Naive thymus-derived CD8-positive, alpha-beta T cell (primary cell): ENCODE data around the gene AP2A1. TPM values are rescaled to one million over a fixed set of nuclear protein-coding genes. Genes with fewer than 3 reads are reported as not detected.
"Not testable (repeated sequence)": the region's sequence is repeated elsewhere in the genome, so short reads cannot be mapped to it uniquely, and the experiment has no call there.

Source experiments
- ATAC-seq, 2 donors: fragments of 150-1000 bp; cut with Tn5 transposase in 1 of 2; sonication (Bioruptor Pico), chemical (Tn5 transposase) in 1 of 2; 1 replicate in 1 of 2; 2 replicates in 1 of 2; pipeline ENCODE4 v1.10.0; 2021; ENCODE audit warnings: mild to moderate bottlenecking in 2 of 2, moderate library complexity in 2 of 2
- POLR2A ChIA-PET: fragments of 350-600 bp; sonication (Branson Sonifier 250); formaldehyde crosslinking; loops from one replicate; lab custom pipeline; 2021; ENCODE audit warnings: antibody characterized with exemption; lab: Charles Lee
- DNase-seq, 10 donors: peaks; one replicate each; pipeline versions ENCODE4 v3.0.0 to v3.0.0-alpha.2; 2020 to 2022
- H3K27ac Mint-ChIP-seq, 10 donors: one replicate each; pipeline ENCODE4 v1.8.0; 2020 to 2022; ENCODE audit warnings: mild to moderate bottlenecking in 10 of 10, mixed read lengths in 10 of 10, moderate library complexity in 4 of 10, inconsistent platforms in 1 of 10
- H3K27me3 Mint-ChIP-seq, 5 donors: one replicate each; pipeline ENCODE4 v1.8.0; 2021 to 2022; ENCODE audit warnings: mixed read lengths in 5 of 5
- H3K36me3 Mint-ChIP-seq, 3 donors: one replicate each; pipeline ENCODE4 v1.8.0; 2020 to 2022; ENCODE audit warnings: mixed read lengths in 3 of 3, mild to moderate bottlenecking in 2 of 3, inconsistent platforms in 1 of 3
- H3K4me1 Mint-ChIP-seq, 4 donors: one replicate each; pipeline ENCODE4 v1.8.0; 2021 to 2022; ENCODE audit warnings: mixed read lengths in 4 of 4
- H3K4me3 Mint-ChIP-seq, 10 donors: one replicate each; pipeline ENCODE4 v1.8.0; 2020 to 2022; ENCODE audit warnings: mild to moderate bottlenecking in 10 of 10, mixed read lengths in 10 of 10, moderate library complexity in 6 of 10, inconsistent platforms in 1 of 10
- H3K9me3 Mint-ChIP-seq, 9 donors: one replicate each; pipeline ENCODE4 v1.8.0; 2020 to 2022; ENCODE audit warnings: mixed read lengths in 9 of 9, mild to moderate bottlenecking in 3 of 9, inconsistent platforms in 1 of 9, moderate library complexity in 1 of 9
- polyA plus RNA-seq, 3 donors: library from polyadenylated mRNA; unstranded; fragments of 300-500 nt; fragmentation: Illumina TruSeq; gene quantifications; one replicate each; pipeline ENCODE4 v1.2.3, GENCODE V29; 2021
- total RNA-seq, 8 experiments: library from RNA in 2 of 8; stranded (reverse) in 2 of 8; gene quantifications; one replicate each; pipeline ENCODE4 v1.2.3 and lab custom pipeline; 2021 to 2026

The AP2A1 gene
- total RNA-seq, result 10 to 100 TPM; 56.1 to 57.8 TPM
- 1 to 10 TPM; 4.5 to 6.5 (median 4.9) TPM for polyA plus RNA-seq
- total RNA-seq (lab: John Stamatoyannopoulos, UW), result 41.8 to 80.0 (median 72.3) reads per million in 6 experiments

DNA sequence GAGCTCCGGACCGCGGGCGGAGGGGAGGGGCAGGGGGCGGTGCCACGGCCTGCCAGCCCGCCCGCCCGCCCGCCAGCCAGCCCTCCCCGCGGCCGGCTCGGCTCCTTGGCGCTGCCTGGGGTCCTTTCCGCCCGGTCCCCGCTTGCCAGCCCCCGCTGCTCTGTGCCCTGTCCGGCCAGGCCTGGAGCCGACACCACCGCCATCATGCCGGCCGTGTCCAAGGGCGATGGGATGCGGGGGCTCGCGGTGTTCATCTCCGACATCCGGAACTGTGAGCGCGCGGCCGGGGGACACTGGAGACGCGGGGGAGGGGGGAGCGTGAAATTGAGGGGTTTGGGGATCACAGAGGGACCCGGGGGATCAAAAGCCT, at the start of gene AP2A1:
TSS of gene AP2A1 (plus strand) at position 72 of the 370 bp plus-strand sequence. CDS start at position 205, 133 bp downstream.
- no peak for ATAC-seq
- POLR2A ChIA-PET, result interaction anchor here (0.5 to 3.6 kb wide), 12 partner anchors 46 to 1348 kb away, joined by 3 to 40 read pairs (median 5); partner anchors contain the start of genes AKT1S1, ATF5, FUZ and GYS1

DNA sequence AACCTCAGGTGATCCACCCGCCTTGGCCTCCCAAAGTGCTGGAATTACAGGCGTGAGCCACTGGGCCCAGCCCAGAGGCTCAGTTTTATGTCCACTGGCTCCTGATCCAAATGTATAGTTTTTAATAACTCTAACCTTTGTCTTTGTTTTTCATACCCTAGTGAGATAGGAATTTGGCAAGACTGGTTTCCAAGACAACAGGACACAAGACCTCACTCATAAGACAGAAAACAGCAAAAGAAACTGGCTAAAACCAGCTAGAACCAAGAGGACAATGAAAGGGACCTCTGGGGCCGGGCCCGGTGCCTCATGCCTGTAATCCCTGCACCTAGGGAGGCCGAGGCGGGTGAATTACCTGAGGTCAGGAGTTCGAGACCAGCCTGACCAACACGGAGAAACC, 48.3 kb upstream of the AP2A1 start:
- POLR2A ChIA-PET, result interaction anchor here (0.6 to 3.4 kb wide), 23 partner anchors 9 to 1179 kb away, joined by 3 to 40 read pairs (median 4); partner anchors contain the start of genes AKT1S1, AP2A1, ATF5 and FUZ

More for the DNA sequence above, at the start of gene AP2A1:
- no peak for DNase-seq
- Mint-ChIP-seq H3K27me3 (peaks cover 0 to 4% (median 0%) of the 10 kb centered on the region in 5 donors), H3K36me3 (peaks cover 0 to 9% (median 0%) of the 10 kb centered on the region in 3 donors), H3K9me3 (no peaks in the 10 kb centered on the region), H3K4me3 (peak within 1 kb of the TSS; percentile 77 to 97 (median 93)), H3K27ac (peak within 1 kb of the TSS; percentile 87 to 97 (median 96)), H3K4me1 (peaks cover 31 to 48% (median 41%) of the 10 kb centered on the region in 4 donors)

DNA sequence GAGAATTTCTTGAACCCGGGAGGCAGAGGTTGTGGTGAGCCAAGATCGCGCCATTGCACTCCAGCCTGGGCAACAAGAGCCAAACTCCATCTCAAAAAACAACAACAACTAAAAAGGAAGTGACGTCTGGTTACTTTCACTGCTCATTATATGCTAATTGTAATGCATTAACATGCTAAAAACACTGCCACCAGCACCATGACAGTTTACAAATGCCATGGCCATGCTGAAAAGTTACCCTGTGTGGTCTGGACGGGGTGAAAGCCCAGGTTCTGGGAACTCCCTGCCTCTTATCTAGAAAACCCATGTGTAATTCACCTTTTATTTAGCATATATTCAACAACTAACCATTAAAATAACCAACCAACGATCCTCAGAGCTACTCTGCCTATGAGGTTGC, 47.8 kb upstream of the AP2A1 start:
- DNase-seq (no peak), ATAC-seq (no peak)
- H3K9me3 Mint-ChIP-seq, result no peaks in the 10 kb centered on the region
- peaks cover 6 to 32% (median 10%) of the 10 kb centered on the region in 4 donors for H3K4me1 Mint-ChIP-seq
- POLR2A ChIA-PET, result interaction anchor here (0.6 to 3.4 kb wide), 4 partner anchors 10 to 1179 kb away, joined by 3 to 40 read pairs (median 4); partner anchors contain the start of gene AP2A1
- peak overlapping the region; percentile 28 to 100 (median 78) for H3K27ac Mint-ChIP-seq
- H3K4me3 Mint-ChIP-seq, result peak overlapping the region in 8 of 10 donors; percentile 45 to 97 (median 62)
- H3K36me3 Mint-ChIP-seq, result peaks cover 0 to 20% (median 13%) of the 10 kb centered on the region in 3 donors
- H3K27me3 Mint-ChIP-seq, result no peaks in the 10 kb centered on the region

More for the DNA sequence above, 48.3 kb upstream of the AP2A1 start:
- Mint-ChIP-seq H3K4me1 (peaks cover 6 to 32% (median 10%) of the 10 kb centered on the region in 4 donors), H3K27me3 (no peaks in the 10 kb centered on the region), H3K9me3 (no peaks in the 10 kb centered on the region), H3K27ac (peak overlapping the region; percentile 60 to 100 (median 98)), H3K4me3 (peak overlapping the region; percentile 52 to 97 (median 80)), H3K36me3 (peaks cover 0 to 20% (median 10%) of the 10 kb centered on the region in 3 donors)
- DNase-seq, result no peak
- no peak for ATAC-seq

DNA sequence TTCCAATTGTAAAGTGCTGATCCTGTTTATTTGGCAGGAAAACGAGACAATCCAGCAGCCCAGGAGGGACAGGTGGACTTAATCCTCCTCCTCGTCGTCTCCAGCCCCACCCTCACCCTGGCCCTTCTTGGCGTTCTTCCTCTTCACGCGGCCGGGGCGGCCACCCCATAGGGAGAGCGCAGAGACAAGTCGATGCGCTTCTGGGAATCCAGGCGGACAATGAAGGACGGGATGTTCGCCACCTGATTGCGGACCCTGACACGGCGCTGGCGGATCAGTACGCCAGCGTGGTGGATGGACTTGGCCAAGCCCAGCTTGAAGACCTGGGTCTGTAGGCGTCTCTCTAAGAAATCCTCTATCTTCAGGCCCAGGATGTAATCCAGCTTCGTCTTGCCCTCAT, 47.4 kb upstream of the AP2A1 start:
- Mint-ChIP-seq H3K36me3 (peaks cover 0 to 21% (median 15%) of the 10 kb centered on the region in 3 donors), H3K4me1 (peaks cover 6 to 32% (median 10%) of the 10 kb centered on the region in 4 donors), H3K27ac (peak overlapping the region in 9 of 10 donors; percentile 32 to 100 (median 71)), H3K4me3 (peak overlapping the region in 6 of 10 donors; percentile 33 to 91 (median 62))
- POLR2A ChIA-PET, result interaction anchor here (0.6 to 3.4 kb wide), 4 partner anchors 13 to 1318 kb away, joined by 3 to 40 read pairs (median 3); partner anchors contain the start of gene AP2A1
- DNase-seq, H3K9me3 Mint-ChIP-seq, H3K27me3 Mint-ChIP-seq, ATAC-seq: not testable (repeated sequence)

- peaks cover 4 to 38% (median 20%) of the 10 kb centered on the region in 3 donors for H3K36me3 Mint-ChIP-seq
- POLR2A ChIA-PET, result no interaction called here
- no peak for ATAC-seq
- peak overlapping the region in 1 of 10 donors; percentile 21 for H3K27ac Mint-ChIP-seq
- H3K27me3 Mint-ChIP-seq, result no peaks in the 10 kb centered on the region
- no peak overlapping the region for H3K4me3 Mint-ChIP-seq
- H3K4me1 Mint-ChIP-seq, result peaks cover 0 to 3% (median 0%) of the 10 kb centered on the region in 4 donors
- DNase-seq, result no peak
- H3K9me3 Mint-ChIP-seq, result no peaks in the 10 kb centered on the region
Observed at GRCh38 chr19:49727217-49728030, 39.4 kb upstream of the AP2A1 start.

DNA sequence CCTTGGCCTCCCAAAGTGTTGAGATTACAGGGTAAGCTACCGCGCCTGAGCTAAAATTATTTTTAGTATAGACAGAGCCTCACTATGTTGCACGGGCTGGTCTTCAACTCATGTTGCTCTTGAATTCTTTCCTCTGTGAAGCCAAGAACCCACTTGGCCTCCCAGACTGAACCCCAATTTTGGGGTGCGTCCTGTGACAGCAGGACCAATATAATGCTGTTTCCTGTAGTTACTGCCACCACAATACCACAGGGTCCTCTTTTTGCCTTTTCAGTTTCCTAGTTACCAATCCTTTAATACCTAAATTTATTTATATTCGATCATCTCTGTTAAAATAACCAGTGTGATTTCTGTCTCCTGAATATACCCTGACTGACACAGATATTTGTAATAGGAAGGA, 36.6 kb upstream of the AP2A1 start:
- H3K4me1 Mint-ChIP-seq, result no peaks in the 10 kb centered on the region
- no peaks in the 10 kb centered on the region for H3K27me3 Mint-ChIP-seq
- no peaks in the 10 kb centered on the region for H3K9me3 Mint-ChIP-seq
- peaks cover 0 to 20% (median 11%) of the 10 kb centered on the region in 3 donors for H3K36me3 Mint-ChIP-seq
- POLR2A ChIA-PET, result no interaction called here
- no peak overlapping the region for H3K4me3 Mint-ChIP-seq
- H3K27ac Mint-ChIP-seq, result no peak overlapping the region
- ATAC-seq, result no peak
- DNase-seq, result no peak

DNA sequence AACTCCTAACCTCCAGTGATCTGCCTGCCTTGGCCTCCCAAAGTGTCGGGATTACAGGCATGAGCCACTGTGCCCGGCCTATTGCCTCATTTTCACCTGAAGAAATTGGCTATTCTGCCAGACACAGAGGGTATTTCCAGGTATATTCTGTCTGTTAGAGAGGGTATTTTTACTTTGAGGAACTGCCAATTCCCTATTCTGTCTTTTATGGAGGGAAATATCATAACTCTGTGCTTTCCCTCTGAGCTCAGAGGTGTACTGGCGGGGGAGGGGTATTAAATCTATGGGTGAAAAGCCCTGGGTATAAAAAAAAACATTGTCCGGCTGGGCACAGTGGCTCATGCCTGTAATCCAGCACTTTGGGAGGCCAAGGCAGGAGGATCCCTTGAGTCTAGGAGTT, 28.5 kb upstream of the AP2A1 start:
- no peak for DNase-seq
- no peak overlapping the region for H3K27ac Mint-ChIP-seq
- H3K4me3 Mint-ChIP-seq, result no peak overlapping the region

GRCh38 chr19:49739098-49739497, 27.7 kb upstream of the AP2A1 start:
- Mint-ChIP-seq H3K36me3 (peaks cover 0 to 4% (median 0%) of the 10 kb centered on the region in 3 donors), H3K4me1 (peaks cover 5 to 9% (median 7%) of the 10 kb centered on the region in 4 donors), H3K9me3 (no peaks in the 10 kb centered on the region), H3K27ac (peak overlapping the region in 5 of 10 donors; percentile 16 to 78 (median 52)), H3K27me3 (peaks cover 0 to 2% (median 0%) of the 10 kb centered on the region in 5 donors), H3K4me3 (peak overlapping the region in 1 of 10 donors; percentile 27)
- DNase-seq (no peak), ATAC-seq (no peak)
- POLR2A ChIA-PET, result no interaction called here

More for the DNA sequence above, 28.5 kb upstream of the AP2A1 start:
- Mint-ChIP-seq H3K9me3 (no peaks in the 10 kb centered on the region), H3K36me3 (peaks cover 0 to 4% (median 0%) of the 10 kb centered on the region in 3 donors), H3K4me1 (peaks cover 5 to 9% (median 7%) of the 10 kb centered on the region in 4 donors), H3K27me3 (peaks cover 0 to 2% (median 0%) of the 10 kb centered on the region in 5 donors)
- no peak for ATAC-seq
- POLR2A ChIA-PET, result no interaction called here

DNA sequence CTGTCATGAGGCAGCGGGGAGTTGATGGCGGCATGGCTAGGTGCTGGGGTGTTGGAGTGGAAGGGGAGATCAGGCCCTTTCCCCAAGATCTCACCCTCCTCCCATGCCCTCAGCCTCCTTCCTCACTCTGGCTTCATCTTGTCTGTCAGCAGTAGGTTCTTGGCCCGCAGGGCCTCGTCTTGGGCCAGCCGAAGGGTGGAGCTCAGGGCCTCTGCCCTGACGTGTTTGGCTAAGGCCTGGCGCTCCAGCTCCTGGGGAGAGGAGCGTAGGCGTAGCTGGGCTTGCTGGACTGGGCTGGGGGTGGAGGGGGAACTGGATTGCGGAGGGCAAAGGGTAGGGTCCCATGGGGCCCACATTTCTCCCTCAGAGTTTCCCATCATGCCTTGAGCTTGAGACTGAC, 26.9 kb upstream of the AP2A1 start:
- peaks cover 0 to 2% (median 0%) of the 10 kb centered on the region in 5 donors for H3K27me3 Mint-ChIP-seq
- H3K9me3 Mint-ChIP-seq, result no peaks in the 10 kb centered on the region
- DNase-seq (no peak), ATAC-seq (no peak)
- peaks cover 0 to 4% (median 0%) of the 10 kb centered on the region in 3 donors for H3K36me3 Mint-ChIP-seq
- POLR2A ChIA-PET, result interaction anchor here (0.6 kb wide), 1 partner anchor 1226 kb away, joined by 4 read pairs; no protein-coding TSS in a partner anchor
- H3K27ac Mint-ChIP-seq, result no peak overlapping the region
- no peak overlapping the region for H3K4me3 Mint-ChIP-seq
- H3K4me1 Mint-ChIP-seq, result peaks cover 5 to 9% (median 7%) of the 10 kb centered on the region in 4 donors

GRCh38 chr19:49741210-49741844, 25.5 kb upstream of the AP2A1 start:
- Mint-ChIP-seq H3K27ac (no peak overlapping the region), H3K4me1 (peaks cover 7 to 11% (median 8%) of the 10 kb centered on the region in 4 donors), H3K36me3 (peaks cover 0 to 4% (median 0%) of the 10 kb centered on the region in 3 donors), H3K9me3 (no peaks in the 10 kb centered on the region), H3K27me3 (peaks cover 0 to 1% (median 0%) of the 10 kb centered on the region in 5 donors), H3K4me3 (no peak overlapping the region)
- no peak for ATAC-seq
- DNase-seq, result no peak
- POLR2A ChIA-PET, result no interaction called here

GRCh38 chr19:49744946-49745381, 21.8 kb upstream of the AP2A1 start:
- ATAC-seq, result no peak
- Mint-ChIP-seq H3K36me3 (no peaks in the 10 kb centered on the region), H3K4me1 (peaks cover 0 to 4% (median 3%) of the 10 kb centered on the region in 4 donors), H3K27me3 (peaks cover 0 to 3% (median 0%) of the 10 kb centered on the region in 5 donors), H3K9me3 (no peaks in the 10 kb centered on the region), H3K27ac (peak overlapping the region in 1 of 10 donors; percentile 65), H3K4me3 (peak overlapping the region in 1 of 10 donors; percentile 20)
- POLR2A ChIA-PET, result interaction anchor here (0.6 kb wide), 1 partner anchor 70 kb away, joined by 6 read pairs; no protein-coding TSS in a partner anchor
- no peak for DNase-seq
